HEK293 (cell line): ENCODE results near the gene VIPR2.

Experiments used
- CTCF ChIA-PET: fragments of 350-600 bp; formaldehyde crosslinking; extraction: SDS; loops from one replicate; lab custom pipeline; 2021; ENCODE audit warnings: antibody characterized with exemption; lab: Yijun Ruan, JAX
- POLR2A ChIA-PET: fragments of 300-600 bp; formaldehyde crosslinking; extraction: SDS; loops from one replicate; lab custom pipeline; 2020; ENCODE audit warnings: antibody characterized with exemption, inconsistent platforms; lab: Yijun Ruan, JAX
- H3K27ac ChIP-seq: fragments of 200-500 bp; sonication (Bioruptor generic); 2 replicates; pipeline ENCODE4 v1.5.1; 2014; ENCODE audit warnings: low read depth, low read length, control low read depth, inconsistent platforms; ENCODE audit errors: extremely low read depth
- H3K36me3 ChIP-seq, 2 experiments: fragments of 200-500 bp in 1 of 2; sonication (Bioruptor generic) in 1 of 2; 1 replicate in 1 of 2; 2 replicates in 1 of 2; pipeline ENCODE4 v1.5.1; 2014 to 2017; ENCODE audit warnings: inconsistent platforms in 2 of 2, low read length in 2 of 2; ENCODE audit not compliant: control insufficient read depth in 2 of 2, insufficient read depth in 1 of 2
- H3K4me1 ChIP-seq: fragments of 200-500 bp; sonication (Bioruptor generic); 2 replicates; pipeline ENCODE4 v1.5.1; 2014; ENCODE audit warnings: mild to moderate bottlenecking, low read length, inconsistent platforms; ENCODE audit not compliant: control insufficient read depth, insufficient read depth
- H3K4me3 ChIP-seq: 2 replicates; pipeline ENCODE4 v1.5.1; 2011; ENCODE audit warnings: low read depth, mild to moderate bottlenecking, control low read depth, low read length, moderate library complexity
- H3K9me3 ChIP-seq: fragments of 200-500 bp; sonication (Bioruptor generic); 2 replicates; pipeline ENCODE4 v1.5.1; 2014; ENCODE audit warnings: low read depth, low read length, inconsistent platforms; ENCODE audit not compliant: control insufficient read depth, insufficient read depth
- BCL6B ChIP-seq: fragments of 450-650 bp; formaldehyde crosslinking; IDR thresholded peaks from 2 replicates; pipeline ENCODE4 v1.5.1; 2017; ENCODE audit warnings: missing biosample characterization, missing genetic modification characterization
- FEZF1 ChIP-seq: fragments of 450-650 bp; formaldehyde crosslinking; IDR thresholded peaks from 2 replicates; pipeline ENCODE4 v1.5.1; 2016; ENCODE audit warnings: missing biosample characterization, missing genetic modification characterization
- OSR2 ChIP-seq: fragments of 450-650 bp; formaldehyde crosslinking; IDR thresholded peaks from 2 replicates; pipeline ENCODE4 v1.5.1; 2016; ENCODE audit warnings: missing biosample characterization, missing genetic modification characterization
- REST ChIP-seq: fragments of 450-650 bp; formaldehyde crosslinking; IDR thresholded peaks from 2 replicates; pipeline ENCODE4 v1.5.1; 2016; ENCODE audit warnings: missing biosample characterization, missing genetic modification characterization
- SETDB1 ChIP-seq: IDR thresholded peaks from one replicate; pipeline ENCODE4 v1.6.1; 2017; ENCODE audit warnings: mild to moderate bottlenecking, low read length, moderate library complexity, mixed read lengths; ENCODE audit not compliant: insufficient read length
- ZBTB17 ChIP-seq: fragments of 450-650 bp; formaldehyde crosslinking; IDR thresholded peaks from 2 replicates; pipeline ENCODE4 v1.5.1; 2016; ENCODE audit warnings: missing biosample characterization, missing genetic modification characterization
- ZEB2 ChIP-seq: fragments of 450-650 bp; formaldehyde crosslinking; IDR thresholded peaks from 2 replicates; pipeline ENCODE4 v1.5.1; 2016; ENCODE audit warnings: missing biosample characterization, missing genetic modification characterization
- ZNF112 ChIP-seq: fragments of 450-650 bp; formaldehyde crosslinking; IDR thresholded peaks from 2 replicates; pipeline ENCODE4 v1.5.0; 2017; ENCODE audit warnings: missing biosample characterization, missing genetic modification characterization
- ZNF148 ChIP-seq: fragments of 450-650 bp; formaldehyde crosslinking; IDR thresholded peaks from 2 replicates; pipeline ENCODE4 v1.5.0; 2017; ENCODE audit warnings: missing biosample characterization, missing genetic modification characterization, borderline replicate concordance
- ZNF292 ChIP-seq: fragments of 450-650 bp; formaldehyde crosslinking; IDR thresholded peaks from 2 replicates; pipeline ENCODE4 v1.5.1; 2016; ENCODE audit warnings: low read depth, missing biosample characterization, missing genetic modification characterization, borderline replicate concordance
- ZNF311 ChIP-seq: fragments of 450-650 bp; formaldehyde crosslinking; IDR thresholded peaks from 2 replicates; pipeline ENCODE4 v1.5.1; 2017; ENCODE audit warnings: missing biosample characterization, missing genetic modification characterization, borderline replicate concordance
- ZNF324 ChIP-seq: fragments of 450-650 bp; formaldehyde crosslinking; IDR thresholded peaks from 2 replicates; pipeline ENCODE4 v1.5.1; 2016; ENCODE audit warnings: missing biosample characterization, missing genetic modification characterization
- ZNF335 ChIP-seq: fragments of 450-650 bp; formaldehyde crosslinking; conservative IDR thresholded peaks from 2 replicates; pipeline ENCODE4 v1.5.1; 2016; ENCODE audit warnings: missing biosample characterization, missing genetic modification characterization
- ZNF366 ChIP-seq: fragments of 450-650 bp; formaldehyde crosslinking; conservative IDR thresholded peaks from 2 replicates; pipeline ENCODE4 v1.5.1; 2016; ENCODE audit warnings: missing biosample characterization, missing genetic modification characterization
- ZNF48 ChIP-seq: fragments of 450-650 bp; formaldehyde crosslinking; IDR thresholded peaks from 2 replicates; pipeline ENCODE4 v1.5.1; 2016; ENCODE audit warnings: missing biosample characterization, missing genetic modification characterization
- ZNF629 ChIP-seq: fragments of 450-650 bp; formaldehyde crosslinking; IDR thresholded peaks from 2 replicates; pipeline ENCODE4 v1.5.1; 2017; ENCODE audit warnings: missing biosample characterization, missing genetic modification characterization
- ZNF701 ChIP-seq: fragments of 450-650 bp; formaldehyde crosslinking; IDR thresholded peaks from 2 replicates; pipeline ENCODE4 v1.5.1; 2016; ENCODE audit warnings: missing biosample characterization, missing genetic modification characterization
- ZNF768 ChIP-seq: fragments of 450-650 bp; formaldehyde crosslinking; IDR thresholded peaks from 2 replicates; pipeline ENCODE4 v1.5.1; 2018; ENCODE audit warnings: missing biosample characterization, mild to moderate bottlenecking, missing genetic modification characterization
- TF ChIP-seq, protein P1 (sequence below): fragments of 450-650 bp; formaldehyde crosslinking; IDR thresholded peaks from 2 replicates; pipeline ENCODE4 v1.5.1; 2016; ENCODE audit warnings: missing biosample characterization, missing genetic modification characterization, borderline replicate concordance
- TF ChIP-seq, protein P2 (sequence below): fragments of 450-650 bp; formaldehyde crosslinking; IDR thresholded peaks from 2 replicates; pipeline ENCODE4 v1.5.1; 2017; ENCODE audit warnings: missing biosample characterization, missing genetic modification characterization

VIPR2 gene

GRCh38 chr7:159146084-159146858, 1.6 kb upstream of the VIPR2 start:
- no peaks in the 10 kb centered on the region for H3K36me3 ChIP-seq
- TF ChIP-seq ZBTB17 (tag by site-specific recombination) = peak; percentile 95
- TF ChIP-seq ZNF366 (tag by site-specific recombination) = peak; percentile 88
- TF ChIP-seq, protein P1, sequence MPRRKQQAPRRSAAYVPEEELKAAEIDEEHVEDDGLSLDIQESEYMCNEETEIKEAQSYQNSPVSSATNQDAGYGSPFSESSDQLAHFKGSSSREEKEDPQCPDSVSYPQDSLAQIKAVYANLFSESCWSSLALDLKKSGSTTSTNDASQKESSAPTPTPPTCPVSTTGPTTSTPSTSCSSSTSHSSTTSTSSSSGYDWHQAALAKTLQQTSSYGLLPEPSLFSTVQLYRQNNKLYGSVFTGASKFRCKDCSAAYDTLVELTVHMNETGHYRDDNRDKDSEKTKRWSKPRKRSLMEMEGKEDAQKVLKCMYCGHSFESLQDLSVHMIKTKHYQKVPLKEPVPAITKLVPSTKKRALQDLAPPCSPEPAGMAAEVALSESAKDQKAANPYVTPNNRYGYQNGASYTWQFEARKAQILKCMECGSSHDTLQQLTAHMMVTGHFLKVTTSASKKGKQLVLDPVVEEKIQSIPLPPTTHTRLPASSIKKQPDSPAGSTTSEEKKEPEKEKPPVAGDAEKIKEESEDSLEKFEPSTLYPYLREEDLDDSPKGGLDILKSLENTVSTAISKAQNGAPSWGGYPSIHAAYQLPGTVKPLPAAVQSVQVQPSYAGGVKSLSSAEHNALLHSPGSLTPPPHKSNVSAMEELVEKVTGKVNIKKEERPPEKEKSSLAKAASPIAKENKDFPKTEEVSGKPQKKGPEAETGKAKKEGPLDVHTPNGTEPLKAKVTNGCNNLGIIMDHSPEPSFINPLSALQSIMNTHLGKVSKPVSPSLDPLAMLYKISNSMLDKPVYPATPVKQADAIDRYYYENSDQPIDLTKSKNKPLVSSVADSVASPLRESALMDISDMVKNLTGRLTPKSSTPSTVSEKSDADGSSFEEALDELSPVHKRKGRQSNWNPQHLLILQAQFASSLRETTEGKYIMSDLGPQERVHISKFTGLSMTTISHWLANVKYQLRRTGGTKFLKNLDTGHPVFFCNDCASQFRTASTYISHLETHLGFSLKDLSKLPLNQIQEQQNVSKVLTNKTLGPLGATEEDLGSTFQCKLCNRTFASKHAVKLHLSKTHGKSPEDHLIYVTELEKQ (tag by site-specific recombination) = 0 out of 2 replicates have a peak, but pooled peaks have one; percentile 53
- no peak for TF ChIP-seq SETDB1
- TF ChIP-seq ZEB2 (tag by site-specific recombination) = peak; percentile 85
- no peak overlapping the region for H3K4me3 ChIP-seq
- no peaks in the 10 kb centered on the region for H3K4me1 ChIP-seq
- ChIA-PET POLR2A (no interaction called here), CTCF (no interaction called here)
- H3K27ac ChIP-seq = no peak overlapping the region
- H3K9me3 ChIP-seq = no peaks in the 10 kb centered on the region

DNA sequence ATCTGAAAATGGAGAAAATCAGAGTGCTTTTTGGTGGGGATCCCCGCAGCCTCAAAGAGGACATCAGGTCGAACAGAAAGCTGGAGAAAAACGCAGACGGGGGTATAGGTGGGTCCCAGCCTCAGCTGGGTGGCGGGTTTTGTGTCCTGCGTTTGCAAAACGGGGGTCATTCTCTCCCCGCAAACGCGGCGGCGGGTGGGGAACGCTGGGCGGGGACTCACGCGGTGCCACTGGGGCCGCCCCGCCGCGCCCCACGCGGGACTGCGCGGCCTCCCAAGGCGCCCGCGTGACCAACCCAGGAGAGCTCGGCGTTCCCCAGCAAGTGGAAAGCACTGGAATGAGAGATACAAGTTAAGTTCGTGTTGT, 806 bp upstream of the VIPR2 start:
- Histone ChIP-seq H3K4me3 (no peak overlapping the region), H3K4me1 (no peaks in the 10 kb centered on the region), H3K36me3 (no peaks in the 10 kb centered on the region), H3K9me3 (no peaks in the 10 kb centered on the region), H3K27ac (no peak overlapping the region)
- CTCF ChIA-PET = no interaction called here
- POLR2A ChIA-PET = no interaction called here
- TF ChIP-seq ZNF112 = no peak
- TF ChIP-seq ZNF324 (tag by site-specific recombination) = no peak
- TF ChIP-seq ZNF701 (tag by site-specific recombination) = no peak
- TF ChIP-seq ZNF629 (tag by site-specific recombination) = no peak
- TF ChIP-seq ZNF148 (tag by site-specific recombination) = no peak
- TF ChIP-seq REST (tag by site-specific recombination) = no peak
- TF ChIP-seq BCL6B = no peak
- TF ChIP-seq, protein P2, sequence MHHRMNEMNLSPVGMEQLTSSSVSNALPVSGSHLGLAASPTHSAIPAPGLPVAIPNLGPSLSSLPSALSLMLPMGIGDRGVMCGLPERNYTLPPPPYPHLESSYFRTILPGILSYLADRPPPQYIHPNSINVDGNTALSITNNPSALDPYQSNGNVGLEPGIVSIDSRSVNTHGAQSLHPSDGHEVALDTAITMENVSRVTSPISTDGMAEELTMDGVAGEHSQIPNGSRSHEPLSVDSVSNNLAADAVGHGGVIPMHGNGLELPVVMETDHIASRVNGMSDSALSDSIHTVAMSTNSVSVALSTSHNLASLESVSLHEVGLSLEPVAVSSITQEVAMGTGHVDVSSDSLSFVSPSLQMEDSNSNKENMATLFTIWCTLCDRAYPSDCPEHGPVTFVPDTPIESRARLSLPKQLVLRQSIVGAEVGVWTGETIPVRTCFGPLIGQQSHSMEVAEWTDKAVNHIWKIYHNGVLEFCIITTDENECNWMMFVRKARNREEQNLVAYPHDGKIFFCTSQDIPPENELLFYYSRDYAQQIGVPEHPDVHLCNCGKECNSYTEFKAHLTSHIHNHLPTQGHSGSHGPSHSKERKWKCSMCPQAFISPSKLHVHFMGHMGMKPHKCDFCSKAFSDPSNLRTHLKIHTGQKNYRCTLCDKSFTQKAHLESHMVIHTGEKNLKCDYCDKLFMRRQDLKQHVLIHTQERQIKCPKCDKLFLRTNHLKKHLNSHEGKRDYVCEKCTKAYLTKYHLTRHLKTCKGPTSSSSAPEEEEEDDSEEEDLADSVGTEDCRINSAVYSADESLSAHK (tag by site-specific recombination) = no peak
- TF ChIP-seq FEZF1 (tag by site-specific recombination) = no peak
- TF ChIP-seq ZNF292 (tag by site-specific recombination) = no peak
- TF ChIP-seq SETDB1 = no peak
- no peak for TF ChIP-seq ZNF768 (tag by site-specific recombination)
- no peak for TF ChIP-seq ZNF48
- no peak for TF ChIP-seq ZNF335 (tag by site-specific recombination)
- no peak for TF ChIP-seq ZNF311 (tag by site-specific recombination)
- no peak for TF ChIP-seq OSR2 (tag by site-specific recombination)
